B cell (primary cell): ENCODE data around the gene PDZRN4.

Experiments
- CTCF ChIP-seq: fragments of 200-600 bp; IDR thresholded peaks from one replicate; pipeline ENCODE4 v1.8.0; 2022; ENCODE audit warnings: antibody characterized with exemption, mild to moderate bottlenecking
- EZH2 ChIP-seq: IDR thresholded peaks from 2 replicates; pipeline ENCODE4 v1.6.1; 2012; ENCODE audit warnings: borderline replicate concordance, low read depth, mild to moderate bottlenecking, moderate library complexity, low read length; ENCODE audit not compliant: insufficient read depth, poor library complexity, severe bottlenecking

GRCh38 chr12:41211448-41211847 lies 23.3 kb downstream of the PDZRN4 start:
- TF ChIP-seq CTCF: no peak
- TF ChIP-seq EZH2: no peak
